ENCODE results near the gene SNCG.
A peak's percentile ranks its signal among the peaks of the same experiment; 100 is the strongest.

SNCG gene

GRCh38 chr10:86959737-86960002 lies 1.3 kb downstream of the SNCG start:
- Histone ChIP-seq H3K9ac (ENCODE audit: low read length) (no peak overlapping the region), H3K9me2 (replicated peaks; ENCODE audit: insufficient read depth, low read length) (no peaks in the 10 kb centered on the region), H3F3A (ENCODE audit: insufficient read depth, low read length) (no peaks in the 10 kb centered on the region), H3K9me3 (replicated peaks; ENCODE audit: insufficient read depth, low read length) (no peaks in the 10 kb centered on the region), H3K4me1 (ENCODE audit: low read length) (0 out of 2 replicates have a peak, but pooled peaks cover 3% of the 10 kb centered on the region), H3K79me2 (ENCODE audit: low read length) (no peaks in the 10 kb centered on the region), H3K4me2 (ENCODE audit: low read depth, low read length) (no peak overlapping the region), H3K36me3 (replicated peaks; ENCODE audit: insufficient read depth, low read length) (no peaks in the 10 kb centered on the region), H3K27me3 (replicated peaks; ENCODE audit: insufficient read depth, low read length) (no peaks in the 10 kb centered on the region), H3K27ac (ENCODE audit: low read length) (no peak overlapping the region), H4K20me1 (ENCODE audit: insufficient read depth, low read length) (no peaks in the 10 kb centered on the region), H3K4me3 (ENCODE audit: low read length) (no peak overlapping the region), H2AFZ (ENCODE audit: low read length) (no peak overlapping the region)
- no peak for DNase-seq
- TF ChIP-seq EZH2phosphoT487 (IDR thresholded peaks at IDR 0.05; ENCODE audit: low read length) (no peak), EZH2 (optimal IDR thresholded peaks at IDR 0.05; ENCODE audit: low read depth, low read length) (no peak)
- TF ChIP-seq, protein P1, sequence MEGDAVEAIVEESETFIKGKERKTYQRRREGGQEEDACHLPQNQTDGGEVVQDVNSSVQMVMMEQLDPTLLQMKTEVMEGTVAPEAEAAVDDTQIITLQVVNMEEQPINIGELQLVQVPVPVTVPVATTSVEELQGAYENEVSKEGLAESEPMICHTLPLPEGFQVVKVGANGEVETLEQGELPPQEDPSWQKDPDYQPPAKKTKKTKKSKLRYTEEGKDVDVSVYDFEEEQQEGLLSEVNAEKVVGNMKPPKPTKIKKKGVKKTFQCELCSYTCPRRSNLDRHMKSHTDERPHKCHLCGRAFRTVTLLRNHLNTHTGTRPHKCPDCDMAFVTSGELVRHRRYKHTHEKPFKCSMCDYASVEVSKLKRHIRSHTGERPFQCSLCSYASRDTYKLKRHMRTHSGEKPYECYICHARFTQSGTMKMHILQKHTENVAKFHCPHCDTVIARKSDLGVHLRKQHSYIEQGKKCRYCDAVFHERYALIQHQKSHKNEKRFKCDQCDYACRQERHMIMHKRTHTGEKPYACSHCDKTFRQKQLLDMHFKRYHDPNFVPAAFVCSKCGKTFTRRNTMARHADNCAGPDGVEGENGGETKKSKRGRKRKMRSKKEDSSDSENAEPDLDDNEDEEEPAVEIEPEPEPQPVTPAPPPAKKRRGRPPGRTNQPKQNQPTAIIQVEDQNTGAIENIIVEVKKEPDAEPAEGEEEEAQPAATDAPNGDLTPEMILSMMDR (IDR thresholded peaks at IDR 0.05; ENCODE audit: low read length), result no peak

- Histone ChIP-seq H3K36me3 (replicated peaks; ENCODE audit: insufficient read depth, low read length) (no peaks in the 10 kb centered on the region), H3K9me3 (replicated peaks; ENCODE audit: insufficient read depth, low read length) (no peaks in the 10 kb centered on the region), H3K9me2 (replicated peaks; ENCODE audit: insufficient read depth, low read length) (no peaks in the 10 kb centered on the region), H2AFZ (ENCODE audit: low read length) (peak overlapping the region; percentile 69), H3K79me2 (ENCODE audit: low read length) (no peaks in the 10 kb centered on the region), H3F3A (ENCODE audit: insufficient read depth, low read length) (no peaks in the 10 kb centered on the region), H4K20me1 (ENCODE audit: insufficient read depth, low read length) (no peaks in the 10 kb centered on the region), H3K4me3 (ENCODE audit: low read length) (no peak overlapping the region), H3K27me3 (replicated peaks; ENCODE audit: insufficient read depth, low read length) (no peaks in the 10 kb centered on the region), H3K27ac (ENCODE audit: low read length) (no peak overlapping the region), H3K4me2 (ENCODE audit: low read depth, low read length) (peak overlapping the region; percentile 59), H3K4me1 (ENCODE audit: low read length) (0 out of 2 replicates have a peak, but pooled peaks cover 3% of the 10 kb centered on the region), H3K9ac (ENCODE audit: low read length) (no peak overlapping the region)
- DNase-seq, result peak; percentile 74
- TF ChIP-seq, protein P1 (IDR thresholded peaks at IDR 0.05; ENCODE audit: low read length), result peak; percentile 97
- TF ChIP-seq EZH2 (optimal IDR thresholded peaks at IDR 0.05; ENCODE audit: low read depth, low read length) (no peak), EZH2phosphoT487 (IDR thresholded peaks at IDR 0.05; ENCODE audit: low read length) (no peak)
These were observed 1.8 kb downstream of the SNCG start for GRCh38 chr10:86960003-86960862.

GRCh38 chr10:86960863-86961434 lies 2.5 kb downstream of the SNCG start:
- peak overlapping the region; percentile 69 for H2AFZ ChIP-seq (ENCODE audit: low read length)
- TF ChIP-seq EZH2 (optimal IDR thresholded peaks at IDR 0.05; ENCODE audit: low read depth, low read length) (no peak), EZH2phosphoT487 (IDR thresholded peaks at IDR 0.05; ENCODE audit: low read length) (no peak)
- TF ChIP-seq, protein P1 (IDR thresholded peaks at IDR 0.05; ENCODE audit: low read length), result no peak
- no peak overlapping the region for H3K9ac ChIP-seq (ENCODE audit: low read length)
- H3K27me3 ChIP-seq (replicated peaks; ENCODE audit: insufficient read depth, low read length), result no peaks in the 10 kb centered on the region
- no peaks in the 10 kb centered on the region for H3K36me3 ChIP-seq (replicated peaks; ENCODE audit: insufficient read depth, low read length)
- H3K4me2 ChIP-seq (ENCODE audit: low read depth, low read length), result peak overlapping the region; percentile 59
- no peak overlapping the region for H3K27ac ChIP-seq (ENCODE audit: low read length)
- no peaks in the 10 kb centered on the region for H3F3A ChIP-seq (ENCODE audit: insufficient read depth, low read length)
- H4K20me1 ChIP-seq (ENCODE audit: insufficient read depth, low read length), result no peaks in the 10 kb centered on the region
- H3K4me3 ChIP-seq (ENCODE audit: low read length), result no peak overlapping the region
- H3K9me3 ChIP-seq (replicated peaks; ENCODE audit: insufficient read depth, low read length), result no peaks in the 10 kb centered on the region
- no peak for DNase-seq
- 0 out of 2 replicates have a peak, but pooled peaks cover 3% of the 10 kb centered on the region for H3K4me1 ChIP-seq (ENCODE audit: low read length)
- H3K79me2 ChIP-seq (ENCODE audit: low read length), result no peaks in the 10 kb centered on the region
- H3K9me2 ChIP-seq (replicated peaks; ENCODE audit: insufficient read depth, low read length), result no peaks in the 10 kb centered on the region

Measured in MM.1S (cell line).